ENCODE results near the gene SPECC1L. TPM values are rescaled to one million over a fixed set of nuclear protein-coding genes. Genes with fewer than 3 reads are reported as not detected.
A peak's percentile ranks its signal among the peaks of the same experiment; 100 is the strongest.

SPECC1L gene
- total and polyA plus RNA-seq, 8 donors: 6.0 to 53.1 (median 21.8) TPM

- intact Hi-C loops (cut with DNase I; ENCODE audit: low total_unique reads): no loop called here
- peak in 1 of 2 donors; percentile 30 for DNase-seq
- TF ChIP-seq POLR2A (IDR thresholded peaks at IDR 0.05) (no peak), POLR2AphosphoS5 (IDR thresholded peaks at IDR 0.05) (no peak), EP300 (IDR thresholded peaks at IDR 0.05) (no peak), CTCF (IDR thresholded peaks at IDR 0.05) (no peak)
- peaks cover 0 to 16% (median 10%) of the 10 kb centered on the region in 4 donors for H3K36me3 ChIP-seq
- H3K4me1 ChIP-seq: peaks cover 41 to 84% (median 59%) of the 10 kb centered on the region in 4 donors
- H3K27me3 ChIP-seq: no peaks in the 10 kb centered on the region
- WGBS, 5 donors: 24 to 39% (median 33%) methylated on average over 1 of the region's 1 CpG
- peak overlapping the region; percentile 78 to 86 (median 82) for H3K27ac ChIP-seq
- H3K4me3 ChIP-seq: no peak overlapping the region
- no peaks in the 10 kb centered on the region for H3K9me3 ChIP-seq
Observed at GRCh38 chr22:24302591-24302990, 32.0 kb downstream of the SPECC1L start.

- no peak for TF ChIP-seq POLR2A (IDR thresholded peaks at IDR 0.05)
- Histone ChIP-seq H3K36me3 (peaks cover 0 to 16% (median 10%) of the 10 kb centered on the region in 4 donors), H3K27ac (peak overlapping the region; percentile 78 to 86 (median 82)), H3K27me3 (no peaks in the 10 kb centered on the region), H3K4me1 (peaks cover 41 to 84% (median 59%) of the 10 kb centered on the region in 4 donors), H3K9me3 (no peaks in the 10 kb centered on the region), H3K4me3 (no peak overlapping the region)
- intact Hi-C loops (cut with DNase I; ENCODE audit: low total_unique reads): no loop called here
- no peak for DNase-seq
- WGBS, 5 donors: 16 to 39% (median 21%) methylated on average over 4 of the region's 4 CpGs
Observed at GRCh38 chr22:24303007-24303406, 32.4 kb downstream of the SPECC1L start.

GRCh38 chr22:24304062-24304675 lies 33.5 kb downstream of the SPECC1L start:
- H3K27me3 ChIP-seq: no peaks in the 10 kb centered on the region
- no peaks in the 10 kb centered on the region for H3K9me3 ChIP-seq
- TF ChIP-seq POLR2AphosphoS5 (IDR thresholded peaks at IDR 0.05): no peak
- no peak overlapping the region for H3K4me3 ChIP-seq
- intact Hi-C loops (cut with DNase I; ENCODE audit: low total_unique reads): no loop called here
- DNase-seq: no peak
- 55 to 83% (median 74%) methylated on average over 1 of the region's 1 CpG for WGBS, 5 donors
- peak overlapping the region in 4 of 5 donors; percentile 78 to 86 (median 84) for H3K27ac ChIP-seq
- peaks cover 0 to 16% (median 10%) of the 10 kb centered on the region in 4 donors for H3K36me3 ChIP-seq
- H3K4me1 ChIP-seq: peaks cover 40 to 82% (median 57%) of the 10 kb centered on the region in 4 donors

- Histone ChIP-seq H3K27ac (peak overlapping the region; percentile 50 to 86 (median 81)), H3K4me1 (peaks cover 40 to 80% (median 59%) of the 10 kb centered on the region in 4 donors)
- WGBS, 5 donors: 42 to 60% (median 52%) methylated on average over 3 of the region's 3 CpGs
Observed at GRCh38 chr22:24305260-24305692, 34.6 kb downstream of the SPECC1L start.

GRCh38 chr22:24310969-24311368 lies 40.3 kb downstream of the SPECC1L start:
- intact Hi-C loops (cut with DNase I; ENCODE audit: low total_unique reads): no loop called here
- DNase-seq: no peak
- no peak for TF ChIP-seq CTCF (IDR thresholded peaks at IDR 0.05)
- no peak for TF ChIP-seq EP300 (IDR thresholded peaks at IDR 0.05)
- TF ChIP-seq POLR2AphosphoS5 (IDR thresholded peaks at IDR 0.05): no peak
- Histone ChIP-seq H3K4me1 (peaks cover 0 to 41% (median 18%) of the 10 kb centered on the region in 4 donors), H3K4me3 (no peak overlapping the region), H3K27ac (no peak overlapping the region), H3K27me3 (no peaks in the 10 kb centered on the region), H3K36me3 (peaks cover 14 to 52% (median 41%) of the 10 kb centered on the region in 4 donors), H3K9me3 (no peaks in the 10 kb centered on the region)
- WGBS, 5 donors: 73 to 84% (median 79%) methylated on average over 2 of the region's 2 CpGs

More at GRCh38 chr22:24305260-24305692, 34.6 kb downstream of the SPECC1L start:
- Histone ChIP-seq H3K27me3 (no peaks in the 10 kb centered on the region), H3K9me3 (no peaks in the 10 kb centered on the region), H3K36me3 (peaks cover 0 to 27% (median 10%) of the 10 kb centered on the region in 4 donors), H3K4me3 (no peak overlapping the region)
- DNase-seq: no peak
- intact Hi-C loops (cut with DNase I; ENCODE audit: low total_unique reads): no loop called here
- TF ChIP-seq CTCF (IDR thresholded peaks at IDR 0.05) (no peak), POLR2AphosphoS5 (IDR thresholded peaks at IDR 0.05) (no peak), EP300 (IDR thresholded peaks at IDR 0.05) (no peak), POLR2A (IDR thresholded peaks at IDR 0.05) (no peak)

Data from stomach (tissue), 9 donors.